Measurements from ENCODE around the gene C19orf53.

Gene C19orf53

DNA sequence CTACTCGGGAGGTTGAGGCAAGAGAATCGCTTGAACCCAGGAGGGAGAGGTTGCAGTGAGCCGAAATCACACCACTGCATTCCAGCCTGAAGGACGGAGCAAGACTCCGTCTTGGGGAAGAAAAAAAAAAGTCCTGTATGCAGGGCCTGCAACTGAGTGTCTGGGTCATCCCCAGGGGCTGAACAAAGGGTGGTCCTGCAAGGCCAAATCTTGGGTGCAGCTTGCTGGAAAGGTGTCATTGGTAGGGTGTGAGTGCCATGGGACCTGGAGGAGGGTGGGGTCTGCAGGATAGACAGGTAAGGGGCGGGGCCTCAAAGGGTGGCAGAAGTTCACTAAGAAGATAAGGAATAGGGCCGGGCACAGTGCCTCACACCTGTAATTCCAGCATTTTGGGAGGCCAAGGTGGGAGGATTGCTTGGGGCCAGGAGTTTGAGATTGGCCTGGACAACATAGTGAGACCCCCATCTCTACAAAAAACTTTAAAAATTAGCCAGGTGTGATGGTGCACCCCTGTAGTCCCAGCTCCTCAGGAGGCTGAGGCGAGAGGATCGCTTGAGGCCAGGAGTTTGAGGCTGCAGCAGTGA is 52.5 kb downstream of the C19orf53 start:
- no peak for DNase-seq (ENCODE audit: low spot score)

- no peak for DNase-seq (ENCODE audit: low spot score)
These were observed 53.4 kb downstream of the C19orf53 start for GRCh38 chr19:13827656-13828055.

All from hematopoietic multipotent progenitor cell treated with erythropoietin and hydrocortisone succinate and interleukin-3 and kit ligand, for 17 days (in vitro differentiated cells).